GM21737 (cell line): ENCODE data around the gene ADH1B.
"Not testable (repeated sequence)": the region's sequence is repeated elsewhere in the genome, so short reads cannot be mapped to it uniquely, and the experiment has no call there.

Experiments
- ATAC-seq: cut with Tn5 transposase; IDR thresholded peaks from one replicate; pipeline ENCODE4 v1.9.1; 2021; ENCODE audit warnings: mild to moderate bottlenecking, moderate library complexity; ENCODE audit not compliant: unreplicated experiment

The ADH1B gene

DNA sequence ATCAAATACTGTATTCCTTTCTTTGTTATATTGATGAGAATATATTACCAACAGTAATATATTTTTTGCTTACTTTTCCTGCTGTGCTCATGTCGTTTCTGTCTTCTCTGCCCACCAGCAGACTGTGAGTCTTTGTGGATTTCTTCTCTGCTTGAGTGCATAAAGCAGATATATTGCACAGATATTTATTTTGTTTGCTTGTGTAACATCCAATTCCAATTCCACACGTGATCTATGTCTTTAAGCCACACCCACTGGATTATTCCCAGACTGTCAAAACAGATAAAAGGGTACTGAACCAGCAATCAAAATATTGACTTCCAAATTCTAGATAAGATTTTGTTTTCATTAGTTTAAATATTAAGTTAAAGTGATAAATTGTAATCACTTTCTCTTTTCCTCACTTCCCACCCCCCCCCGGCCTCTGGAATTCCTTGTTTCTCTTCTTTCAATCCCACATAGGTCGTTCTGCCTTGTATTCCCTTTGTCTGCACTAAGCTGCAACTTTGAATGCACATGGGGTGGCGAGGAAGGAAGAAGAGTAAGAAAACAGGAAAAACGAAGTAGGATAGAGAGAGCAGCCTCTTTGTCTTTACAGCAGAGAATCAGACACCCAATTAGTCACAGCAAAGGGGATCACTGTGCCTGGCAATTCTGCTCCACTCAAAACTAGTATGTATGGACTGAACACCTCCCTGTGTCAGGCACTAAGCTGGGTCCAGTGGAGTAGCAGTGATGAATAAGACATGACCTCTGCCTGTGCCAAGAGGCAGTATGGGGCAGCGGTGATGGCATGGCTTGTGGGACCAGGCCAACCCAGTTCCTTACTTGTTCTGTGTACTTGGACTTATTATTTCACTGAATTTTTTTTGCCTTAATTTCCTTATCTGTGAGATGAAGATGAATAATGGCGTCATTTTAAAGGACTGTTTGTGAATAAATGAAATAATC is at the start of gene ADH1B:
TSS of gene ADH1B (minus strand) at position 161 of the 951 bp plus-strand sequence. CDS start at position 91, 70 bp downstream.
- no peak for ATAC-seq

GRCh38 chr4:99367817-99368216 is 46.6 kb upstream of the ADH1B start:
- not testable (repeated sequence) for ATAC-seq

- no peak for ATAC-seq
Observed at GRCh38 chr4:99366491-99366890, 45.3 kb upstream of the ADH1B start.

DNA sequence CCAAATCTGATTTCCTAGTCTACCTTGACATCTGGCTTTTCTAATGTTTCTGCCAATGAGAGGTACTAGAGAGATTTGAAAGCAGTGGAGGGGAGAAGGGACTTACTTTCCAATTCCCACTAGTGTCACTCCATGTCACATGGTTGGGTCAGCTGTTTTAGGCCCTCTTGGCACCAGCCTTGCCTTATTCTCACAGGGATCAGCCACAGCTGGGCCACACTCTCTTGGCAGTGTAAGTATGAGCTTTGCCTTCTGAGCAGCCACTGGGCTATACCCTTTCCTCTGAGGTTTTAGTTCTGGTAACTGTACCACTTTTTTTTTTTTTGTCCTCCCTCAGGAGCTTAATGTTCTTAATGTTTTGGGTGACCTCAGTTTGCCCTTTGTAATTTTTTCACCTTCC is 41.6 kb upstream of the ADH1B start:
- no peak for ATAC-seq

- no peak for ATAC-seq
Observed at GRCh38 chr4:99361899-99362275, 40.7 kb upstream of the ADH1B start.

GRCh38 chr4:99361268-99361898 is 40.2 kb upstream of the ADH1B start:
- ATAC-seq: no peak

DNA sequence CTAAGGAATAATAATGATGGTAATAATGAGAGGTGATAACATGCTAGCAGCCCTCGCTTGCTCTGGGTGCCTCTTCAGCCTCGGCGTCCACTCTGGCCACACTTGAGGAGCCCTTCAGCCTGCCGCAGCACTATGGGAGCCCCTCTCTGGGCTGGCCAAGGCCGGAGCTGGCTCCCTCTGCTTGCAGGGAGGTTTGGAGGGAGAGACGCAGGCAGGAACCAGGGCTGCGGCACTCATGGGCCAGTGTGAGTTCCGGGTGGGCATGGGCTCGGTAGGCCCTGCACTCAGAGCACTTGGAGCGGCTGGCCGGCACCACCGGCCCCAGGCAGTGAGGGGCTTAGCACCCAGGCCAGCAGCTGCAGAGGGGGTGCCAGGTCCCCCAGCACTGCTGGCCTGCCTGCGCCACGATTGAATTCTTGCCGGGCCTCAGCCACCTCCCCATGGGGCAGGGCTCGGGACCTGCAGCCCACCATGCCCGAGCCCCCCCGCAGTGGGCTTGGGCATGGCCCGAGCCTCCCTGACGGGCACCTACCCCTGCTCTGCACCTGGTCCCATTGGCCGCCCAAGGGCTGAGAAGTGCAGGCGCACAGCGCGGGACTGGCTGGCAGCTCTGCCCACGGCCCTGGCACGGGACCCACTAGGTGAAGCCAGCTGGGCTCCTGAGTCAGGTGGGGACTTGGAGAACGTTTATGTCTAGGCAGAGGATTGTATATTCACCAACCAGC is 38.4 kb upstream of the ADH1B start:
- ATAC-seq: no peak

GRCh38 chr4:99357948-99358347 is 36.7 kb upstream of the ADH1B start:
- ATAC-seq: no peak

- peak; percentile 88 for ATAC-seq
Observed at GRCh38 chr4:99356992-99357391, 35.8 kb upstream of the ADH1B start.

- ATAC-seq: not testable (repeated sequence)
Observed at GRCh38 chr4:99356149-99356548, 34.9 kb upstream of the ADH1B start.

GRCh38 chr4:99352602-99353537 is 31.7 kb upstream of the ADH1B start, which contains the start of gene ADH1C:
Gene ADH1C, minus strand, starts transcription at chr4:99352746. Its CDS starts 71 bp downstream, at chr4:99352675.
- ATAC-seq: no peak

- ATAC-seq: no peak
Observed at GRCh38 chr4:99351487-99351886, 30.3 kb upstream of the ADH1B start.

- no peak for ATAC-seq
Observed at GRCh38 chr4:99349338-99349737, 28.1 kb upstream of the ADH1B start.

- ATAC-seq: not testable (repeated sequence)
Observed at GRCh38 chr4:99342624-99343023, 21.4 kb upstream of the ADH1B start.

DNA sequence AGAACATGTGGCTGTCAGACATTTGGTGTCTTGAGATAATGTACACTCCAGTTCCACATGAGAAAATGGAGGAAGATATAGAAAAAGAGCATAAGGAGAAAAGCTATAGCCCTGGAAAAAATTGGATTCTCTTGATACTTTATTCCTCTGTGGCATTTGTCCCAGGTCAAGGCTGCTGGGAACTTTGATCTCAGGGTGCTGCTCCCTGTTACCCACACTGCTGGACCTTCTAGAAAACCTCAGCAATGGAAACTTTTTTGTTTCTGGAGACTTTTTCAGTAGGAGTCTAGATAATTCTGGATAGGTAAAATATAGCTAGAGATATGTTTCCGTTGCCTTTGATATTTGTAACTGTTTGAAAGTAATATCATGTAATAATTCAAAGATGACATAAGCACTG is 20.2 kb upstream of the ADH1B start:
- no peak for ATAC-seq

- ATAC-seq: no peak
Observed at GRCh38 chr4:99339172-99339571, 18.0 kb upstream of the ADH1B start.

DNA sequence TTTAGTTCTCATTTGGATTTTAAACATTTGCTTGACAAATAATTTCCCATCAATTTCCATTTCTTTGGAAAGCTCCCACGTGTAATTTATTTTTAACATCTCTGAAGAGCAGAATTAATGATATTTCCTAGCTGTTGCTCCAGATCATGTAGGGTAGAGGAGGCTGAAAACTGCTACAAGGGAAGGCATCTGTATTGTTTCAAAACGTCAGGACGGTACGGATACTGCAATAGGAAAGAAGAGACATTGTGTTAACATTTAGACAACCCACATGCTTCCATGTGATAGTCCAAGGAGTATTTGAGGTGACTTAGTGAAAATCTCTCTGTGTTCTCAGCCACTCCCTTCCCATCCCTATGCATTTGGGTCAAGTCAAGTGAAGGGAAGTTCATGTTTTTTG is 15.4 kb upstream of the ADH1B start:
- no peak for ATAC-seq

DNA sequence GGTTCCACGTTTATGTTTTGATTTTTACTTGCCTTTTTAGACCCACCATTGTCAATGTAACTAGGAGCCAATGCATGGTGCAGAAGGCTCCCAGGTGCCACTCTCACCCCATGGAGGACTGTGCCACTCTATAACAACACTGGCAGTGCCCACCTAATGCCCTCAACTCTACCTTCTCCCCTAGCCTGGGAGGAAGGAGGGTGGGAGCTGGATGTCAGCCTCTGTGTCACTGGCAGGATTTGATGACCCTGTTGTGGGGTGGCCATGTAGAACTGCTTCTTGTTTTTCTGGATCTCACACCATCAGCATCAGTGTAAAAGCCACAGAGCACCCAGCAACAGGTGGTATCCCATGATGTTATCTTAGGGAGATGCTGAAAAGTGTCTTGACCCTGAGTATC is 13.7 kb upstream of the ADH1B start:
- ATAC-seq: no peak

- no peak for ATAC-seq
Observed at GRCh38 chr4:99330648-99331047, 9.4 kb upstream of the ADH1B start.

DNA sequence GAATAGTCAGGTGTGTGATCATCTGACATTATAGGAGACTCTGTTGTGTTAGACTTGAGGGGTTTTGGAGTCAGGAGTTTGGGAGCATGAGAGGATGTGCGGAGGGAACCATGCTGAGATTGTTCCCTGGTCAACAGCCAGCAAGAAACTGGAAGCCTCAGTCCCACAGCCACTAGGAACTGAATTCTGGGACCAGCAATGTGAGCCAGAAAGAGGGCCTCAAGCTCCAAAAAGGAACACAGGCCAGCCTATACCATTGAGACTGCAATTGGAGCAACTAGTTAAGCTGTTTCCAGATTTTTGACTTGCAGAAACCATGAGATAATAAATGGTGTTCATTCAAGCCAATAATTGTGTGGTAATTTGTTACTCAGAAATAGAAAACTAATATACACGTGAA is 8.7 kb upstream of the ADH1B start:
- ATAC-seq: no peak
